CD14-positive monocyte (primary cell): ENCODE measurements around the gene FIZ1. TPM values are rescaled to one million over a fixed set of nuclear protein-coding genes. Genes with fewer than 3 reads are reported as not detected.
A peak's percentile ranks its signal among the peaks of the same experiment; 100 is the strongest.

Source experiments
- DNase-seq, 3 donors: peaks; one replicate each; pipeline ENCODE4 v3.0.0-alpha.2; 2011 to 2022
- H2AFZ ChIP-seq: 2 replicates; pipeline ENCODE4 v1.6.0; 2012; ENCODE audit warnings: mild to moderate bottlenecking, low read depth, low read length, inconsistent platforms; ENCODE audit not compliant: insufficient read depth, poor library complexity, severe bottlenecking
- H3K27ac ChIP-seq, 2 donors: 1 replicate in 1 of 2; 2 replicates in 1 of 2; pipeline ENCODE4 v1.5.1; 2012 to 2013; ENCODE audit warnings: low read length in 2 of 2, control low read depth in 1 of 2, inconsistent platforms in 1 of 2, low read depth in 1 of 2, mild to moderate bottlenecking in 1 of 2
- H3K27me3 ChIP-seq, 2 donors: one replicate each; pipeline versions ENCODE4 v1.6.0 to v1.6.1; 2011 to 2013; ENCODE audit warnings: low read length in 2 of 2; ENCODE audit not compliant: control insufficient read depth in 2 of 2, insufficient read depth in 2 of 2
- H3K36me3 ChIP-seq, 2 donors: replicated peaks in 1 of 2; 1 replicate in 1 of 2; 2 replicates in 1 of 2; pipeline versions ENCODE4 v1.5.1 to v1.6.1; 2012 to 2013; ENCODE audit warnings: low read length in 2 of 2, control low read depth in 1 of 2, inconsistent platforms in 1 of 2, mild to moderate bottlenecking in 1 of 2; ENCODE audit not compliant: insufficient read depth in 2 of 2, control insufficient read depth in 1 of 2
- H3K4me1 ChIP-seq, 2 donors: 1 replicate in 1 of 2; 2 replicates in 1 of 2; pipeline versions ENCODE4 v1.5.1 to v1.6.1; 2012 to 2013; ENCODE audit warnings: low read length in 2 of 2, control low read depth in 1 of 2, inconsistent platforms in 1 of 2, mild to moderate bottlenecking in 1 of 2, moderate library complexity in 1 of 2; ENCODE audit not compliant: insufficient read depth in 2 of 2, control insufficient read depth in 1 of 2
- H3K4me2 ChIP-seq: replicated peaks from 2 replicates; pipeline ENCODE3; 2012; ENCODE audit warnings: low read length, moderate library complexity, mild to moderate bottlenecking; ENCODE audit not compliant: poor library complexity, severe bottlenecking; ENCODE audit errors: extremely low read depth
- H3K4me3 ChIP-seq, 3 experiments: fragments of 200-600 bp in 1 of 3; sonication (generic) in 1 of 3; replicated peaks in 1 of 3; 1 replicate in 2 of 3; 2 replicates in 1 of 3; pipeline ENCODE4 v1.5.1; 2011 to 2013; ENCODE audit warnings: low read length in 3 of 3, mild to moderate bottlenecking in 3 of 3, control low read depth in 2 of 3, low read depth in 2 of 3, inconsistent platforms in 1 of 3, moderate library complexity in 1 of 3
- H3K79me2 ChIP-seq: 2 replicates; pipeline ENCODE4 v1.6.0; 2012; ENCODE audit warnings: mild to moderate bottlenecking, control low read depth, inconsistent platforms, low read length, moderate library complexity; ENCODE audit not compliant: insufficient read depth
- H3K9ac ChIP-seq: 2 replicates; pipeline ENCODE4 v1.6.0; 2017; ENCODE audit warnings: low read length, mild to moderate bottlenecking; ENCODE audit not compliant: insufficient read depth, poor library complexity, severe bottlenecking
- H3K9me3 ChIP-seq, 2 donors: replicated peaks in 1 of 2; 1 replicate in 1 of 2; 2 replicates in 1 of 2; pipeline versions ENCODE4 v1.5.1 to v1.6.1; 2012 to 2013; ENCODE audit warnings: low read length in 2 of 2, control low read depth in 1 of 2; ENCODE audit not compliant: control insufficient read depth in 1 of 2, insufficient read depth in 1 of 2
- H4K20me1 ChIP-seq: 2 replicates; pipeline ENCODE4 v1.6.0; 2012; ENCODE audit warnings: mild to moderate bottlenecking, low read length, control low read depth, moderate library complexity; ENCODE audit not compliant: insufficient read depth
- H3K27ac Mint-ChIP-seq, 7 donors: one replicate each; pipeline ENCODE4 v1.8.0; 2020; ENCODE audit warnings: mild to moderate bottlenecking in 7 of 7, mixed read lengths in 7 of 7, moderate library complexity in 6 of 7, inconsistent platforms in 2 of 7
- H3K27me3 Mint-ChIP-seq, 3 donors: one replicate each; pipeline ENCODE4 v1.8.0; 2021 to 2022; ENCODE audit warnings: low read depth in 3 of 3, mild to moderate bottlenecking in 3 of 3, mixed read lengths in 3 of 3, moderate library complexity in 3 of 3, inconsistent platforms in 1 of 3
- H3K36me3 Mint-ChIP-seq, 2 donors: one replicate each; pipeline ENCODE4 v1.8.0; 2020; ENCODE audit warnings: mixed read lengths in 2 of 2, inconsistent platforms in 1 of 2, mild to moderate bottlenecking in 1 of 2
- H3K4me1 Mint-ChIP-seq: one replicate; pipeline ENCODE4 v1.8.0; 2020; ENCODE audit warnings: mild to moderate bottlenecking, mixed read lengths
- H3K4me3 Mint-ChIP-seq, 2 donors: one replicate each; pipeline ENCODE4 v1.8.0; 2020; ENCODE audit warnings: mild to moderate bottlenecking in 2 of 2, mixed read lengths in 2 of 2, moderate library complexity in 1 of 2
- H3K9me3 Mint-ChIP-seq, 7 donors: one replicate each; pipeline ENCODE4 v1.8.0; 2020 to 2022; ENCODE audit warnings: mixed read lengths in 7 of 7, mild to moderate bottlenecking in 6 of 7, moderate library complexity in 6 of 7, inconsistent platforms in 2 of 7
- WGBS: methylation state at CpG from one replicate; pipeline ENCODE4 v1.1.5; 2013; ENCODE audit warnings: missing lambda C conversion rate; ENCODE audit not compliant: insufficient coverage; 5-methylcytosine and 5-hydroxymethylcytosine counted together
- intact Hi-C, 2 donors: fragments of 100-400 bp; cut with micrococcal nuclease; formaldehyde crosslinking; loops; one replicate each; pipeline versions ENCODE4 v1.15.0 to v1.15.1; 2023
- polyA plus RNA-seq, 3 donors: library from polyadenylated mRNA; depleted of rRNA in 1 of 3; unstranded in 2 of 3; stranded (reverse) in 1 of 3; fragments of 300-500 nt in 2 of 3; fragments of >200 nt in 1 of 3; fragmentation: Illumina TruSeq in 2 of 3; gene quantifications; 1 replicate in 2 of 3; 2 replicates in 1 of 3; pipeline ENCODE4 v1.2.3, GENCODE V29; 2012 to 2021
- TF ChIP-seq, protein P1 (sequence below): fragments of 200-600 bp; IDR thresholded peaks from one replicate; pipeline ENCODE4 v1.8.0; 2022; ENCODE audit warnings: antibody characterized with exemption, mild to moderate bottlenecking

Gene FIZ1
- polyA plus RNA-seq, 3 donors, result 1.2 to 2.6 (median 1.6) TPM

DNA sequence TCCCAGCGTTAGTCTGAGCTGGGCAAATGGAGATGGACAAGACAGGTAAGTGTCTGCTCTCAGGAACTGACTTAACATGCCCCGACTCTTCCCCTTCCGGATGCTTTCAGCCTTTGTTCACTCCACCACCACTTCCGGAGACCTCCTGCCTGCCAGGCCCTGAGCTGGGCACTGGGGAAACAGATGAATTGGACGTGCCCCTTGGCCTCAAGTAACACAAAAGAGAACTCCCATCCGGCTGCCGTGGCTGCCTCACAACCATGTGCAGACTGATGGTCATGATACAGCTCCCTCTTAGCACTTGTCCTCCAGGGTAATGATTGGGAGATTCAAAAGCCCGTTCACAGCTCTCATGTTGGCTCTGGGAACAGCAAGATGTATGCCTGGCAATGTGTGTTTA lies 18.1 kb upstream of the FIZ1 start:
- Histone ChIP-seq H4K20me1 (peaks cover 10% of the 10 kb centered on the region), H3K9me3 (no peaks in the 10 kb centered on the region), H3K4me2 (no peak overlapping the region), H3K4me1 (peaks cover 50 to 57% of the 10 kb centered on the region in 2 donors), H3K79me2 (peaks cover 30% of the 10 kb centered on the region), H2AFZ (no peak overlapping the region), H3K27me3 (no peaks in the 10 kb centered on the region), H3K27ac (peak overlapping the region in 1 of 2 donors; percentile 31), H3K9ac (no peak overlapping the region), H3K36me3 (peaks cover 16 to 25% of the 10 kb centered on the region in 2 donors), H3K4me3 (no peak overlapping the region)
- 92% methylated on average over 4 of the region's 8 CpGs for WGBS
- H3K36me3 Mint-ChIP-seq, result peaks cover 28 to 54% of the 10 kb centered on the region in 2 donors
- H3K27me3 Mint-ChIP-seq, result peaks cover 0 to 4% (median 0%) of the 10 kb centered on the region in 3 donors
- peak overlapping the region in 6 of 7 donors; percentile 17 to 81 (median 56) for H3K27ac Mint-ChIP-seq
- TF ChIP-seq, protein P1, sequence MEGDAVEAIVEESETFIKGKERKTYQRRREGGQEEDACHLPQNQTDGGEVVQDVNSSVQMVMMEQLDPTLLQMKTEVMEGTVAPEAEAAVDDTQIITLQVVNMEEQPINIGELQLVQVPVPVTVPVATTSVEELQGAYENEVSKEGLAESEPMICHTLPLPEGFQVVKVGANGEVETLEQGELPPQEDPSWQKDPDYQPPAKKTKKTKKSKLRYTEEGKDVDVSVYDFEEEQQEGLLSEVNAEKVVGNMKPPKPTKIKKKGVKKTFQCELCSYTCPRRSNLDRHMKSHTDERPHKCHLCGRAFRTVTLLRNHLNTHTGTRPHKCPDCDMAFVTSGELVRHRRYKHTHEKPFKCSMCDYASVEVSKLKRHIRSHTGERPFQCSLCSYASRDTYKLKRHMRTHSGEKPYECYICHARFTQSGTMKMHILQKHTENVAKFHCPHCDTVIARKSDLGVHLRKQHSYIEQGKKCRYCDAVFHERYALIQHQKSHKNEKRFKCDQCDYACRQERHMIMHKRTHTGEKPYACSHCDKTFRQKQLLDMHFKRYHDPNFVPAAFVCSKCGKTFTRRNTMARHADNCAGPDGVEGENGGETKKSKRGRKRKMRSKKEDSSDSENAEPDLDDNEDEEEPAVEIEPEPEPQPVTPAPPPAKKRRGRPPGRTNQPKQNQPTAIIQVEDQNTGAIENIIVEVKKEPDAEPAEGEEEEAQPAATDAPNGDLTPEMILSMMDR, result no peak
- DNase-seq, result no peak
- H3K4me3 Mint-ChIP-seq, result no peak overlapping the region
- H3K4me1 Mint-ChIP-seq, result peaks cover 52% of the 10 kb centered on the region
- H3K9me3 Mint-ChIP-seq, result peaks cover 0 to 2% (median 2%) of the 10 kb centered on the region in 7 donors
- intact Hi-C loops, result no loop called here

DNA sequence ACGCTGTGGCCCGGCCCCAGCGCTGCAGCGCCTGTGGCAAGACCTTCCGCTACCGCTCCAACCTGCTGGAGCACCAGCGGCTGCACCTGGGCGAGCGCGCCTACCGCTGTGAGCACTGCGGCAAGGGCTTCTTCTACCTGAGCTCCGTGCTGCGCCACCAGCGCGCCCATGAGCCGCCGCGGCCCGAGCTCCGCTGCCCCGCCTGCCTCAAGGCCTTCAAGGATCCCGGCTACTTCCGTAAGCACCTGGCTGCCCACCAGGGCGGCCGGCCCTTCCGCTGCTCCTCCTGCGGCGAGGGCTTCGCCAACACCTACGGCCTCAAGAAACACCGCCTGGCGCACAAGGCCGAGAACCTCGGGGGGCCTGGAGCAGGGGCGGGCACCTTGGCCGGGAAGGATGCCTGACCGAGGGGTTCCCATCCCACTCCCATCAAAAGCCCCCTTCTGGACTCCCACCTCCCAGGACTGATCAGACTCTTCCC lies 17.1 kb upstream of the FIZ1 start:
- Histone ChIP-seq H3K36me3 (peaks cover 16 to 25% of the 10 kb centered on the region in 2 donors), H3K79me2 (peaks cover 37% of the 10 kb centered on the region), H4K20me1 (peaks cover 20% of the 10 kb centered on the region), H3K9me3 (no peaks in the 10 kb centered on the region), H3K9ac (no peak overlapping the region), H2AFZ (no peak overlapping the region), H3K27ac (no peak overlapping the region), H3K4me2 (no peak overlapping the region), H3K4me3 (no peak overlapping the region), H3K4me1 (peaks cover 55 to 57% of the 10 kb centered on the region in 2 donors), H3K27me3 (no peaks in the 10 kb centered on the region)
- Mint-ChIP-seq H3K9me3 (peaks cover 0 to 2% (median 2%) of the 10 kb centered on the region in 7 donors), H3K36me3 (peaks cover 28 to 50% of the 10 kb centered on the region in 2 donors), H3K4me3 (no peak overlapping the region), H3K27me3 (peaks cover 0 to 4% (median 0%) of the 10 kb centered on the region in 3 donors), H3K27ac (no peak overlapping the region), H3K4me1 (peaks cover 59% of the 10 kb centered on the region)
- TF ChIP-seq, protein P1, result no peak
- no peak for DNase-seq
- intact Hi-C loops, result no loop called here
- 97% methylated on average over 35 of the region's 38 CpGs for WGBS
